GM23248 (cell line): Measurements from ENCODE around the gene SPOCK3. TPM values are rescaled to one million over a fixed set of nuclear protein-coding genes. Genes with fewer than 3 reads are reported as not detected.

Experiments used
- DNase-seq: peaks from one replicate; pipeline ENCODE4 v3.0.0-alpha.2; 2015
- H2AFZ ChIP-seq: fragments of 200-600 bp; sonication (generic); 2 replicates; pipeline ENCODE4 v1.6.1; 2016; ENCODE audit warnings: antibody characterized with exemption
- H3F3A ChIP-seq: fragments of 200-600 bp; sonication (generic); 2 replicates; pipeline ENCODE4 v1.6.1; 2016; ENCODE audit warnings: mild to moderate bottlenecking, antibody characterized with exemption, mixed run types; ENCODE audit not compliant: insufficient read depth
- H3K27ac ChIP-seq: fragments of 200-600 bp; sonication (generic); 2 replicates; pipeline ENCODE4 v1.5.1; 2016; ENCODE audit warnings: mild to moderate bottlenecking
- H3K27me3 ChIP-seq: fragments of 200-600 bp; sonication (generic); replicated peaks from 2 replicates; pipeline ENCODE4 v1.6.1; 2016; ENCODE audit warnings: mild to moderate bottlenecking; ENCODE audit not compliant: insufficient read depth
- H3K36me3 ChIP-seq: fragments of 200-600 bp; sonication (generic); 2 replicates; pipeline ENCODE4 v1.6.1; 2016; ENCODE audit warnings: low read depth, mild to moderate bottlenecking
- H3K4me1 ChIP-seq: fragments of 200-600 bp; sonication (generic); 2 replicates; pipeline ENCODE4 v1.6.1; 2016; ENCODE audit warnings: mild to moderate bottlenecking; ENCODE audit not compliant: insufficient read depth
- H3K4me2 ChIP-seq: fragments of 200-600 bp; sonication (generic); one replicate; pipeline ENCODE4 v1.6.1; 2016; ENCODE audit warnings: mild to moderate bottlenecking; ENCODE audit not compliant: unreplicated experiment
- H3K4me3 ChIP-seq: fragments of 200-600 bp; sonication (generic); 2 replicates; pipeline ENCODE4 v1.5.1; 2016; ENCODE audit warnings: mild to moderate bottlenecking
- H3K79me2 ChIP-seq: fragments of 200-600 bp; sonication (generic); 2 replicates; pipeline ENCODE4 v1.6.1; 2016; ENCODE audit warnings: mild to moderate bottlenecking; ENCODE audit not compliant: insufficient read depth
- H3K9ac ChIP-seq: fragments of 200-600 bp; sonication (generic); 2 replicates; pipeline ENCODE4 v1.6.1; 2016; ENCODE audit warnings: mild to moderate bottlenecking
- H3K9me2 ChIP-seq: fragments of 200-600 bp; sonication (generic); 2 replicates; pipeline ENCODE4 v1.6.1; 2016; ENCODE audit warnings: mixed run types, mild to moderate bottlenecking, moderate library complexity; ENCODE audit not compliant: insufficient read depth
- H3K9me3 ChIP-seq: fragments of 200-600 bp; sonication (generic); one replicate; pipeline ENCODE4 v1.6.1; 2017; ENCODE audit warnings: low read depth
- H4K20me1 ChIP-seq: fragments of 200-600 bp; sonication (generic); 2 replicates; pipeline ENCODE4 v1.6.0; 2016; ENCODE audit not compliant: insufficient read depth
- EZH2 ChIP-seq: fragments of 200-600 bp; sonication (generic); IDR thresholded peaks from 2 replicates; pipeline ENCODE4 v1.6.1; 2018; ENCODE audit warnings: antibody characterized with exemption, mild to moderate bottlenecking; ENCODE audit not compliant: insufficient read depth, poor library complexity, severe bottlenecking
- EZH2phosphoT487 ChIP-seq: fragments of 200-600 bp; sonication (generic); IDR thresholded peaks from 2 replicates; pipeline ENCODE4 v1.6.1; 2018; ENCODE audit warnings: antibody characterized with exemption, moderate library complexity, mild to moderate bottlenecking, low read depth; ENCODE audit not compliant: insufficient read depth
- WGBS, 2 experiments: methylation state at CpG; one replicate each; pipeline ENCODE4 v1.1.6; 2015 to 2017; ENCODE audit warnings: low lambda C conversion rate in 2 of 2, low coverage in 1 of 2; ENCODE audit errors: missing lambda C conversion rate in 2 of 2; 5-methylcytosine and 5-hydroxymethylcytosine counted together
- in situ Hi-C: fragments of 300-500 bp; cut with MboI; formaldehyde crosslinking; loops from 2 replicates; pipeline ENCODE4 v1.15.0; 2020
- polyA plus RNA-seq: library from polyadenylated mRNA; unstranded; fragments of >200 nt; fragmentation: Nextera tagmentation; extraction: Ambion mirVana; gene quantifications from 2 replicates; pipeline ENCODE4 v1.2.1, GENCODE V29; 2016
- total RNA-seq: library from RNA; depleted of rRNA; stranded (reverse); fragments of >200 nt; shearing (Covaris generic); gene quantifications from 2 replicates; pipeline ENCODE4 v1.2.3, GENCODE V29; 2014

Gene SPOCK3
- total and polyA plus RNA-seq, 2 experiments from 2014 or later = not detected

DNA sequence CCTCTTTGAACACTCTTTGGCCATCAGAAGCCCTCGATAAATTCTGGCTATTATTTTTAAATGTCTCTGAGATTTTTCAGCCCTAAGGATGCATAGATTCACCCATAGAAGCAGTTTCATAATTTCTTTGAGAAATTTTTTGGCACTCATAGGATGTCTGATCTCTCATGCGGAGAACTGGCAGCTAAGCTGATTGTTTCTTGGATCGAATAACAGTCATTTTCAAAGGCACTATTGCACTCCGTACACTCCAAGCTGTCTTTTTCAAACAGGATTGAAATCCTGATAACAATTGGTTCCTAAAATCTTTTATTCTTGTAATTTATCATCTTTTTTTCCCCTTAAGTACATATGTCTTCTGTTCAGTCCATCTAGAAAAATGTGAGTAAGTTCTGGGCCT, 411.9 kb downstream of the SPOCK3 start:
- no peaks in the 10 kb centered on the region for H3F3A ChIP-seq
- no peak overlapping the region for H3K27ac ChIP-seq
- TF ChIP-seq EZH2phosphoT487 (no peak), EZH2 (no peak)
- no peaks in the 10 kb centered on the region for H3K9me2 ChIP-seq
- H3K9ac ChIP-seq = no peak overlapping the region
- WGBS, 2 experiments = 30% methylated on average over 4 of the region's 4 CpGs
- no peaks in the 10 kb centered on the region for H3K36me3 ChIP-seq
- H3K79me2 ChIP-seq = no peaks in the 10 kb centered on the region
- H3K4me1 ChIP-seq = no peaks in the 10 kb centered on the region
- H3K27me3 ChIP-seq = no peaks in the 10 kb centered on the region
- no peak overlapping the region for H2AFZ ChIP-seq
- no peaks in the 10 kb centered on the region for H4K20me1 ChIP-seq
- in situ Hi-C loops = no loop called here
- H3K4me2 ChIP-seq = no peak overlapping the region
- no peak overlapping the region for H3K4me3 ChIP-seq
- no peaks in the 10 kb centered on the region for H3K9me3 ChIP-seq
- no peak for DNase-seq

DNA sequence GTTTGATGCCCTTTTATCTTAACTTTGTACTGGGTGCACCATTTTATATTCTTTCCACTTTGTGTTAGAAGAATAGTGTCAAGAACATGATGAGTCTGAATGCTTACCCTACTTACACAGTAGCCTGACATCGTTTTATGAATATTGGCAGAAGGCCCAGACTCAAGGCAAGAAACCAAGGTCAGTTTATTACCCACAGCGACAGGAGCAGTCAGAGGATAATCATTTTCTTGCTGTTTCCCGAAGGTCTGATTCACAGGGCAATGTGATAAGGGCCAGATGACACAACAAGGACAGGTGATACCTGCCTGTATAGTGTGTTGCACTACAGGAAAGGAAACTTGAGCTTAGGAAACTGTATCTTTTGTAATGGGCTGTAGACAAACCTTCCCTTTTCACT, 417.4 kb downstream of the SPOCK3 start:
- no peaks in the 10 kb centered on the region for H3K9me2 ChIP-seq
- H3F3A ChIP-seq = no peaks in the 10 kb centered on the region
- H3K36me3 ChIP-seq = no peaks in the 10 kb centered on the region
- in situ Hi-C loops = no loop called here
- no peaks in the 10 kb centered on the region for H3K27me3 ChIP-seq
- no peak overlapping the region for H3K4me3 ChIP-seq
- TF ChIP-seq EZH2 (no peak), EZH2phosphoT487 (no peak)
- H4K20me1 ChIP-seq = no peaks in the 10 kb centered on the region
- H3K4me2 ChIP-seq = no peak overlapping the region
- no peak for DNase-seq
- H3K27ac ChIP-seq = no peak overlapping the region
- H3K9ac ChIP-seq = no peak overlapping the region
- H3K4me1 ChIP-seq = no peaks in the 10 kb centered on the region
- H3K9me3 ChIP-seq = no peaks in the 10 kb centered on the region
- H2AFZ ChIP-seq = no peak overlapping the region
- 3 to 4% methylated on average over 3 of the region's 3 CpGs for WGBS, 2 experiments
- no peaks in the 10 kb centered on the region for H3K79me2 ChIP-seq

DNA sequence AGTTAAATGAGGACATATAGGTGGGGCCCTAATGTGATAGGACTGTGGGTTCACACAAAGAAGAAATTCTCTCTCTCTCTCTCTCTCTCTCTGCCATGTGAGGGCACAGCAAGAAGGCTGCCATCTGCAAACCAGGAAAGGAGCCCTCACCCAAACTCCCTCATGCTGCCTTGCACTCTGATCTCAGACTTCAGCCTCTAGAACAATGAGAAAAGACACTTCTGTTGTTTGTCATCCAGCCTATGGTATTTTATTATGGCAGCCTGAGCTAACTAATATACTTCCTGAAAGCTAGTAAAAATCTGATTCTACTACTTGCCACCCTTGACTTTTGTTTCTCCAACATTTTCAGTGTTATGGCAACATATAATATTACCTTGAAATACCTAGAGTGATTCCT, 425.9 kb downstream of the SPOCK3 start:
- TF ChIP-seq EZH2phosphoT487 (no peak), EZH2 (no peak)
- in situ Hi-C loops = no loop called here
- H3K4me3 ChIP-seq = no peak overlapping the region

DNA sequence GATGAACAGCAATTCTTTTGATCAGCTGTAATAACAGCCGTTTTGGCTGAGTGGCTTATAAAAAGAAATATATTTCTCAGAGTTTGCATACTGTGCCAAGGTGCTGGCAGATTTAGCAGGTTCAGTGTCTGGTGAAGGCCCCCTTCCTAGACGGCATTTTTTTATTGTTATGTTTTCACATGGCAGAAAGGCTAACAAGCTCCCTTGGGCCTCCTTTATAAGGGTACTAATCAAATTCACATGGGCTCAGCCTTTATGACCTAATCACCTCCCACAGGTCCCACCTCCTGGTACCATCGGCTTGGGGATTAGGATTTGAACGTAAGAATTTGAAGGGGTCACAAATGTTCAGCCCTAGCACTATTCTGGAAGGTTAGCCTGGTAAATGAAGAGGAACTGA, 431.9 kb downstream of the SPOCK3 start:
- Histone ChIP-seq H3K9me3 (no peaks in the 10 kb centered on the region), H3K79me2 (no peaks in the 10 kb centered on the region), H3K9ac (no peak overlapping the region), H3K36me3 (no peaks in the 10 kb centered on the region), H2AFZ (no peak overlapping the region), H3K27ac (no peak overlapping the region), H3K27me3 (no peaks in the 10 kb centered on the region), H3K4me1 (no peaks in the 10 kb centered on the region), H3K4me2 (no peak overlapping the region), H4K20me1 (no peaks in the 10 kb centered on the region), H3K4me3 (no peak overlapping the region), H3K9me2 (no peaks in the 10 kb centered on the region), H3F3A (no peaks in the 10 kb centered on the region)
- 2 to 3% methylated on average over 4 of the region's 4 CpGs for WGBS, 2 experiments
- in situ Hi-C loops = no loop called here
- no peak for DNase-seq
- no peak for TF ChIP-seq EZH2phosphoT487

More for the DNA sequence above, 425.9 kb downstream of the SPOCK3 start:
- no peaks in the 10 kb centered on the region for H3K79me2 ChIP-seq
- H4K20me1 ChIP-seq = no peaks in the 10 kb centered on the region
- H3K27me3 ChIP-seq = no peaks in the 10 kb centered on the region
- no peaks in the 10 kb centered on the region for H3K9me2 ChIP-seq
- no peak overlapping the region for H3K4me2 ChIP-seq
- no peaks in the 10 kb centered on the region for H3F3A ChIP-seq
- no peaks in the 10 kb centered on the region for H3K36me3 ChIP-seq
- DNase-seq = no peak
- H3K9ac ChIP-seq = no peak overlapping the region
- no peaks in the 10 kb centered on the region for H3K4me1 ChIP-seq
- no peak overlapping the region for H2AFZ ChIP-seq
- H3K27ac ChIP-seq = no peak overlapping the region
- H3K9me3 ChIP-seq = no peaks in the 10 kb centered on the region

DNA sequence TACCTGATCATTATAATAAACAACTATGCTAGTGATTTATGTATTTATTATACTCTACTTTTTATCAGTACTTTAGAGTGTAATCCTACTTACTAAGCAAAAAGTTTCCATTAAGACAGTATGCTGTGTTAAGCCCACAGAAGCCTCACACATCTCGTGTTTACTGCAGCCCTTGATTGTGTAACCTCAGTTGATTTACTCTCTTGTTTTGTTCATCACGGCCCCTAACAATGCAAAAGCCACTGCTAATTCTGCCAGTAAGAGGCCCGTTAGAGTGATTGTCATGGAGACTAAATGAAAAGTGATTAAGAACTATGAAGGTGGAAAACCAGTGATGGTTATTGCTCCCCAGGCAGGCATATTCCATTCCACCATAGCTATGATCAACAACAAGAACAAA, 436.2 kb downstream of the SPOCK3 start:
- Histone ChIP-seq H3K27me3 (no peaks in the 10 kb centered on the region), H3K9me3 (peaks cover 3% of the 10 kb centered on the region), H3K27ac (no peak overlapping the region), H3K79me2 (no peaks in the 10 kb centered on the region), H2AFZ (no peak overlapping the region), H3K36me3 (no peaks in the 10 kb centered on the region), H3K4me1 (no peaks in the 10 kb centered on the region), H3F3A (no peaks in the 10 kb centered on the region), H3K9ac (no peak overlapping the region), H4K20me1 (no peaks in the 10 kb centered on the region), H3K4me3 (no peak overlapping the region), H3K4me2 (no peak overlapping the region), H3K9me2 (no peaks in the 10 kb centered on the region)
- TF ChIP-seq EZH2 = no peak
- TF ChIP-seq EZH2phosphoT487 = no peak
- in situ Hi-C loops = no loop called here
- 2 to 6% methylated on average over 3 of the region's 3 CpGs for WGBS, 2 experiments
- no peak for DNase-seq
